H1 (cell line): ENCODE results near the gene PDHX. TPM values are rescaled to one million over a fixed set of nuclear protein-coding genes. Genes with fewer than 3 reads are reported as not detected.
"Not testable (repeated sequence)": the region's sequence is repeated elsewhere in the genome, so short reads cannot be mapped to it uniquely, and the experiment has no call there.

Source experiments
- CTCF ChIA-PET: fragments of 300-600 bp; sonication (Branson Sonifier 250); formaldehyde crosslinking; loops from one replicate; lab custom pipeline; 2021; ENCODE audit not compliant: partially characterized antibody; lab: Charles Lee
- POLR2A ChIA-PET: fragments of 300-600 bp; sonication (Branson Sonifier 250); formaldehyde crosslinking; loops from one replicate; lab custom pipeline; 2021; ENCODE audit warnings: inconsistent platforms; ENCODE audit not compliant: partially characterized antibody; lab: Charles Lee
- DNase-seq, 2 experiments: peaks; one replicate each; pipeline versions ENCODE4 v3.0.0 to v3.0.0-alpha.2; 2010 to 2022; ENCODE audit warnings: low spot score in 2 of 2, low read depth in 1 of 2, mixed read lengths in 1 of 2
- FAIRE-seq: peaks from 2 replicates; lab custom pipeline; 2011; peaks lifted over from hg19 to GRCh38; lab: Jason Lieb, UNC
- H2AFZ ChIP-seq: 2 replicates; pipeline ENCODE4 v1.8.1; 2012; ENCODE audit warnings: low read length, inconsistent platforms
- H2AK5ac ChIP-seq: 2 replicates; pipeline ENCODE4 v1.6.1; 2013; ENCODE audit warnings: low read depth, low read length
- H2BK120ac ChIP-seq: replicated peaks from 2 replicates; pipeline ENCODE3; 2013; ENCODE audit warnings: low read depth, low read length, inconsistent platforms
- H2BK12ac ChIP-seq: 2 replicates; pipeline ENCODE4 v1.6.1; 2013; ENCODE audit warnings: low read depth, low read length
- H2BK15ac ChIP-seq: 2 replicates; pipeline ENCODE4 v1.6.1; 2013; ENCODE audit warnings: low read length
- H2BK20ac ChIP-seq: 2 replicates; pipeline ENCODE4 v1.6.1; 2013; ENCODE audit warnings: low read length
- H2BK5ac ChIP-seq: 2 replicates; pipeline ENCODE4 v1.6.1; 2013; ENCODE audit warnings: low read depth, low read length
- H3K14ac ChIP-seq: 2 replicates; pipeline ENCODE4 v1.6.1; 2013; ENCODE audit warnings: inconsistent platforms; ENCODE audit not compliant: insufficient read length
- H3K18ac ChIP-seq: 2 replicates; pipeline ENCODE4 v1.6.1; 2013; ENCODE audit warnings: low read length; ENCODE audit errors: extremely low read depth
- H3K23ac ChIP-seq: 2 replicates; pipeline ENCODE4 v1.6.1; 2013; ENCODE audit warnings: inconsistent platforms; ENCODE audit not compliant: insufficient read length
- H3K23me2 ChIP-seq: 2 replicates; pipeline ENCODE4 v1.6.1; 2013; ENCODE audit warnings: low read depth, low read length
- H3K27ac ChIP-seq: 2 replicates; pipeline ENCODE4 v1.6.1; 2011; ENCODE audit warnings: low read depth, low read length, inconsistent platforms
- H3K27me3 ChIP-seq, 4 experiments: replicated peaks in 1 of 4; 1 replicate in 1 of 4; 2 replicates in 3 of 4; pipeline versions ENCODE4 v1.6.1 to v1.8.1; 2011 to 2013; ENCODE audit warnings: low read length in 3 of 4, mild to moderate bottlenecking in 3 of 4, inconsistent platforms in 2 of 4, mixed read lengths in 2 of 4, moderate library complexity in 1 of 4; ENCODE audit not compliant: control insufficient read depth in 3 of 4, insufficient read depth in 3 of 4; ENCODE audit errors: extremely low read depth in 1 of 4
- H3K36me3 ChIP-seq, 4 experiments: 2 replicates each; pipeline versions ENCODE4 v1.6.1 to v1.8.1; 2011 to 2013; ENCODE audit warnings: mild to moderate bottlenecking in 4 of 4, low read length in 3 of 4, moderate library complexity in 2 of 4, control low read depth in 1 of 4, inconsistent platforms in 1 of 4; ENCODE audit not compliant: insufficient read depth in 4 of 4, control insufficient read depth in 2 of 4
- H3K4ac ChIP-seq: replicated peaks from 2 replicates; pipeline ENCODE3; 2013; ENCODE audit warnings: low read length, low read depth, mixed read lengths, inconsistent platforms; ENCODE audit not compliant: insufficient read length
- H3K4me1 ChIP-seq, 4 experiments: replicated peaks in 1 of 4; 1 replicate in 1 of 4; 2 replicates in 3 of 4; pipeline versions ENCODE4 v1.6.1 to v1.8.1; 2011 to 2013; ENCODE audit warnings: low read length in 3 of 4, inconsistent platforms in 2 of 4, mixed read lengths in 1 of 4; ENCODE audit not compliant: insufficient read depth in 4 of 4, control insufficient read depth in 3 of 4
- H3K4me2 ChIP-seq, 2 experiments: 2 replicates each; pipeline versions ENCODE4 v1.6.1 to v1.8.1; 2011 to 2013; ENCODE audit warnings: low read depth in 2 of 2, low read length in 2 of 2, control low read depth in 1 of 2, inconsistent platforms in 1 of 2, mild to moderate bottlenecking in 1 of 2; ENCODE audit not compliant: insufficient read depth in 1 of 2
- H3K4me3 ChIP-seq, 4 experiments: fragments of 200-600, 300-600 bp in 1 of 4; sonication (generic), shearing (Covaris generic), sonication (Bioruptor Twin) in 1 of 4; 2 replicates each; pipeline versions ENCODE4 v1.5.1 to v1.8.1; 2011 to 2016; ENCODE audit warnings: low read length in 4 of 4, low read depth in 3 of 4, control low read depth in 2 of 4, inconsistent platforms in 2 of 4, mild to moderate bottlenecking in 2 of 4, mixed read lengths in 1 of 4, moderate library complexity in 1 of 4; ENCODE audit not compliant: insufficient read depth in 2 of 4; ENCODE audit errors: extremely low read depth in 1 of 4
- H3K56ac ChIP-seq: replicated peaks from 2 replicates; pipeline ENCODE3; 2013; ENCODE audit warnings: low read depth, mild to moderate bottlenecking, mixed read lengths, low read length, inconsistent platforms; ENCODE audit not compliant: insufficient read length
- H3K79me1 ChIP-seq: 2 replicates; pipeline ENCODE4 v1.6.1; 2013; ENCODE audit warnings: low read depth, low read length, control low read depth
- H3K79me2 ChIP-seq, 2 experiments: 2 replicates each; pipeline versions ENCODE4 v1.6.1 to v1.8.1; 2012 to 2013; ENCODE audit warnings: low read length in 2 of 2, mild to moderate bottlenecking in 2 of 2, inconsistent platforms in 1 of 2; ENCODE audit not compliant: insufficient read depth in 2 of 2, control insufficient read depth in 1 of 2
- H3K9ac ChIP-seq, 4 experiments: replicated peaks in 1 of 4; 1 replicate in 1 of 4; 2 replicates in 3 of 4; pipeline versions ENCODE4 v1.6.1 to v1.8.1; 2011 to 2013; ENCODE audit warnings: low read depth in 3 of 4, low read length in 3 of 4, control low read depth in 2 of 4, mild to moderate bottlenecking in 2 of 4, moderate library complexity in 2 of 4, inconsistent platforms in 1 of 4; ENCODE audit errors: extremely low read depth in 1 of 4
- H3K9me3 ChIP-seq, 2 experiments: 2 replicates each; pipeline versions ENCODE4 v1.6.1 to v1.8.1; 2012 to 2013; ENCODE audit warnings: mild to moderate bottlenecking in 2 of 2, moderate library complexity in 2 of 2, control low read depth in 1 of 2, inconsistent platforms in 1 of 2, low read depth in 1 of 2, low read length in 1 of 2, mixed read lengths in 1 of 2; ENCODE audit not compliant: insufficient read depth in 2 of 2
- H4K20me1 ChIP-seq, 2 experiments: replicated peaks in 1 of 2; 2 replicates each; pipeline versions ENCODE3 to v1.8.1; 2011 to 2013; ENCODE audit warnings: inconsistent platforms in 2 of 2, low read length in 2 of 2, mild to moderate bottlenecking in 1 of 2; ENCODE audit not compliant: insufficient read depth in 2 of 2, control insufficient read depth in 1 of 2
- H4K5ac ChIP-seq: 2 replicates; pipeline ENCODE4 v1.6.1; 2013; ENCODE audit warnings: low read length, low read depth, mixed read lengths, inconsistent platforms; ENCODE audit not compliant: insufficient read length
- H4K8ac ChIP-seq: 2 replicates; pipeline ENCODE4 v1.8.0; 2013; ENCODE audit warnings: mild to moderate bottlenecking, moderate library complexity, low read length, inconsistent platforms; ENCODE audit not compliant: insufficient read depth; ENCODE audit errors: extremely low read depth
- H4K91ac ChIP-seq: replicated peaks from 2 replicates; pipeline ENCODE3; 2013; ENCODE audit warnings: low read length, mixed read lengths, inconsistent platforms; ENCODE audit not compliant: insufficient read length
- JUND ChIP-seq: IDR thresholded peaks from 2 replicates; pipeline ENCODE4 v1.6.1; 2011; ENCODE audit warnings: mild to moderate bottlenecking, improper control_type of control experiment, low read length
- NANOG ChIP-seq: IDR thresholded peaks from 2 replicates; pipeline ENCODE4 v1.6.1; 2011; ENCODE audit warnings: low read length, low read depth, mild to moderate bottlenecking, inconsistent platforms; ENCODE audit not compliant: insufficient read depth, poor library complexity, severe bottlenecking
- WGBS, 2 experiments: shearing (Covaris generic) in 1 of 2; methylation state at CpG; one replicate each; pipeline versions ENCODE4 v1.1.6 to v1.1.7; 2013 to 2015; ENCODE audit warnings: low lambda C conversion rate in 2 of 2, mixed read lengths in 2 of 2, inconsistent platforms in 1 of 2, low coverage in 1 of 2, missing lambda C conversion rate in 1 of 2; ENCODE audit not compliant: insufficient replicate concordance in 2 of 2, insufficient coverage in 1 of 2, insufficient read length in 1 of 2; ENCODE audit errors: extremely low coverage in 1 of 2, missing lambda C conversion rate in 1 of 2; 5-methylcytosine and 5-hydroxymethylcytosine counted together
- polyA plus RNA-seq, 7 experiments: library from polyadenylated mRNA; depleted of rRNA in 3 of 7; stranded (reverse) in 5 of 7; unstranded in 2 of 7; fragments of >200 nt in 5 of 7; fragments of 200-250 nt in 2 of 7; gene quantifications; 1 replicate in 5 of 7; 2 replicates in 1 of 7; 4 replicates in 1 of 7; pipeline versions ENCODE4 v1.2.1 to v1.2.3, GENCODE V29; 2011 to 2013; ENCODE audit warnings: missing spikeins in 2 of 7, mixed read lengths in 2 of 7
- total RNA-seq: library from RNA; stranded (reverse); fragmentation: NEBNext Ultra II Directional; extraction: Animal tissue kit (Norgen Biotek cat#: 25700); gene quantifications from 2 replicates; pipeline ENCODE4 v1.2.1, GENCODE V29; 2021

PDHX gene
- total and polyA plus RNA-seq, 2 of the 8 experiments (the other 6 are each of a cell fraction or from before 2014, with no cell fraction given) = 12.4 to 51.9 TPM

DNA sequence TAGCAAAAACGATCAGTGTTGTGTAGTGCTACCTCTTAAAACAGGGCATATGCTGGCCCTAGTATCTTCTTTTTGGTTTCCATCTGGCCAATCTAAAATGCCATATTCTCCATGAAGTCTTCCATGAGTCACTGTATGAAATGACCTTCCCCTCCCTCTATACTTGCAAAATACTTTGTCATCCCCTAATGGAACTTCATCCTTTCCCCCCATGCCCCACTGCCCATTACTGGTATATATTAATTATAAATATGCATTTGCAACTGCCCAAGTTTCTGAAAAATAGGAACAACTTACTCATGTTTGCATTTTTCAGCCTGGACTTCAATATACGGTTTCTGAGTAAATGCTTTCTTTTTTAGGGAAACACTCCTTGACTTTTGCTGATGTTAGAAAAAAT, 4.7 kb upstream of the PDHX start (continued):
- TF ChIP-seq JUND (no peak), NANOG (no peak)

DNA sequence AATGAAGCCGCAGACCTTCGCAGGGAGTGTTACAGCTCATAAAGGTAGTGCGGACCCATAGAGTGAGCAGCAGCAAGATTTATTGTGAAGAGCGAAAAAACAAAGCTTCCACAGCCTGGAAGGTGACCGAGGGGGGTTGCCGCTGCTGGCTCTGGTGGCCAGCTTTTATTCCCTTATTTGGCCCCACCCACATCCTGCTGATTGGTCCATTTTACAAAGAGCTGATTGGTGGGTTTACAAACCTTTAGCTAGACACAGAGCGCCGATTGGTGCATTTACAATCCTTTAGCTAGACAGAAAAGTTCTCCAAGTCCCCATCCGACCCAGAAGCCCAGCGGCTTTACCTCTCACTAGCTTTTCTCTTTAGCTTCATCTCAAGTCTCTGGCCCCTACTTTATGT, 2.9 kb upstream of the PDHX start:
- H3K23me2 ChIP-seq, POLR2A ChIA-PET: not testable (repeated sequence)

More for the DNA sequence above, 2.9 kb upstream of the PDHX start:
- not testable (repeated sequence) for H2BK15ac ChIP-seq, H4K5ac ChIP-seq, H3K79me1 ChIP-seq, H2BK5ac ChIP-seq, H3K4ac ChIP-seq, DNase-seq, H2AFZ ChIP-seq, H3K9ac ChIP-seq, H3K56ac ChIP-seq, H4K8ac ChIP-seq, H2BK120ac ChIP-seq, H3K9me3 ChIP-seq, H3K27me3 ChIP-seq, H3K18ac ChIP-seq, H3K36me3 ChIP-seq, H3K27ac ChIP-seq, H3K4me2 ChIP-seq, H3K14ac ChIP-seq, H2BK20ac ChIP-seq, H3K4me3 ChIP-seq, H3K23ac ChIP-seq, H2AK5ac ChIP-seq, H2BK12ac ChIP-seq, H3K4me1 ChIP-seq, H4K91ac ChIP-seq, H4K20me1 ChIP-seq, FAIRE-seq
- CTCF ChIA-PET = interaction anchor here (1.0 to 2.0 kb wide), 3 partner anchors 13 to 22 kb away, joined by 3 to 5 read pairs (median 3); no protein-coding TSS in a partner anchor
- H3K79me2 ChIP-seq = peaks cover 4 to 30% of the 10 kb centered on the region in 2 experiments; a peak in 3 of 4 replicates
- 84% methylated on average over 10 of the region's 10 CpGs; no CpG with 5 or more reads in 1 of the 2 experiments for WGBS, 2 experiments
